Measurements from ENCODE around the gene CCDC183. TPM values are rescaled to one million over a fixed set of nuclear protein-coding genes. Genes with fewer than 3 reads are reported as not detected.
"Not testable (repeated sequence)": the region's sequence is repeated elsewhere in the genome, so short reads cannot be mapped to it uniquely, and the experiment has no call there.

Gene CCDC183
- total RNA-seq, 1 experiment from 2014 or later, result 1.1 TPM

GRCh38 chr9:136786451-136786850, 9.7 kb upstream of the CCDC183 start:
- Histone ChIP-seq H3K4ac (ENCODE audit: low read depth, low read length) (no peak overlapping the region), H3K56ac (ENCODE audit: insufficient read length, low read depth, low read length) (no peak overlapping the region), H3K4me1 (ENCODE audit: insufficient read depth, low read length) (no peaks in the 10 kb centered on the region), H2AK5ac (ENCODE audit: insufficient read length, low read length) (no peak overlapping the region), H2BK120ac (ENCODE audit: low read depth, low read length, poor library complexity, severe bottlenecking) (no peak overlapping the region), H4K91ac (ENCODE audit: insufficient read length, low read depth, low read length) (no peak overlapping the region), H4K5ac (ENCODE audit: insufficient read length, low read depth, low read length) (no peak overlapping the region), H3K4me2 (ENCODE audit: insufficient read depth, insufficient read length, low read length) (no peak overlapping the region), H3K9ac (ENCODE audit: extremely low read depth, insufficient read length, low read length) (no peak overlapping the region), H3T11ph (ENCODE audit: low read length) (no peak overlapping the region), H3K23ac (ENCODE audit: insufficient read length, low read depth, low read length) (no peak overlapping the region), H4K20me1 (ENCODE audit: control insufficient read depth, insufficient read depth, insufficient read length) (no peaks in the 10 kb centered on the region), H3K79me1 (ENCODE audit: insufficient read depth, low read depth, low read length, poor library complexity, severe bottlenecking) (no peaks in the 10 kb centered on the region), H2BK15ac (ENCODE audit: low read depth, low read length) (no peak overlapping the region), H3K18ac (ENCODE audit: insufficient read length, low read depth, low read length) (no peak overlapping the region), H3K27me3 (ENCODE audit: insufficient read depth, low read length) (no peaks in the 10 kb centered on the region), H3K79me2 (ENCODE audit: insufficient read depth, low read length) (no peaks in the 10 kb centered on the region), H2BK20ac (ENCODE audit: low read depth, low read length, poor library complexity, severe bottlenecking) (no peak overlapping the region), H3K14ac (ENCODE audit: insufficient read depth, low read length) (no peak overlapping the region), H2BK12ac (ENCODE audit: insufficient read length, low read depth, low read length) (no peak overlapping the region), H3K9me3 (ENCODE audit: control insufficient read depth, low read depth, low read length) (no peaks in the 10 kb centered on the region), H4K8ac (replicated peaks; ENCODE audit: insufficient read length, low read depth, low read length) (no peak overlapping the region), H2AFZ (ENCODE audit: low read length) (no peak overlapping the region), H2BK5ac (ENCODE audit: insufficient read length, low read length) (no peak overlapping the region), H3K23me2 (ENCODE audit: insufficient read length, low read depth, low read length, poor library complexity, severe bottlenecking) (no peaks in the 10 kb centered on the region), H3K27ac (ENCODE audit: insufficient read length, low read depth, low read length) (no peak overlapping the region)
- no peak for TF ChIP-seq CTCF (conservative IDR thresholded peaks at IDR 0.05)
- Mint-ChIP-seq H3K4me1 (peaks cover 8 to 17% of the 10 kb centered on the region in 2 experiments), H3K27me3 (ENCODE audit: low read depth) (peaks cover 17% of the 10 kb centered on the region), H3K9me3 (no peaks in the 10 kb centered on the region), H3K27ac (no peak overlapping the region), H3K4me3 (no peak overlapping the region), H3K36me3 (ENCODE audit: insufficient read depth in 1 of 3, low read depth in 3 of 3) (no peaks in the 10 kb centered on the region)
- DNase-seq, result no peak
- WGBS (ENCODE audit: extremely low coverage, insufficient read length, low lambda C conversion rate), result no CpG with 5 or more reads among the region's 10 CpGs

GRCh38 chr9:136786983-136787382, 9.2 kb upstream of the CCDC183 start:
- no CpG with 5 or more reads among the region's 4 CpGs for WGBS (ENCODE audit: extremely low coverage, insufficient read length, low lambda C conversion rate)
- H3K27ac ChIP-seq (ENCODE audit: insufficient read length, low read depth, low read length); H3K4me2 ChIP-seq (ENCODE audit: insufficient read depth, insufficient read length, low read length); DNase-seq; H3K18ac ChIP-seq (ENCODE audit: insufficient read length, low read depth, low read length); H2AK5ac ChIP-seq (ENCODE audit: insufficient read length, low read length); H3K23ac ChIP-seq (ENCODE audit: insufficient read length, low read depth, low read length); H3K9me3 ChIP-seq (ENCODE audit: control insufficient read depth, low read depth, low read length); H3K4ac ChIP-seq (ENCODE audit: low read depth, low read length); H4K8ac ChIP-seq (replicated peaks; ENCODE audit: insufficient read length, low read depth, low read length); H3K23me2 ChIP-seq (ENCODE audit: insufficient read length, low read depth, low read length, poor library complexity, severe bottlenecking); H2BK120ac ChIP-seq (ENCODE audit: low read depth, low read length, poor library complexity, severe bottlenecking); H3K79me2 ChIP-seq (ENCODE audit: insufficient read depth, low read length); H4K91ac ChIP-seq (ENCODE audit: insufficient read length, low read depth, low read length); H3K27me3 ChIP-seq (ENCODE audit: insufficient read depth, low read length); H2AFZ ChIP-seq (ENCODE audit: low read length); H3T11ph ChIP-seq (ENCODE audit: low read length); H3K9ac ChIP-seq (ENCODE audit: extremely low read depth, insufficient read length, low read length); H3K56ac ChIP-seq (ENCODE audit: insufficient read length, low read depth, low read length); H4K20me1 ChIP-seq (ENCODE audit: control insufficient read depth, insufficient read depth, insufficient read length); H2BK15ac ChIP-seq (ENCODE audit: low read depth, low read length); H4K5ac ChIP-seq (ENCODE audit: insufficient read length, low read depth, low read length); H2BK20ac ChIP-seq (ENCODE audit: low read depth, low read length, poor library complexity, severe bottlenecking); H3K14ac ChIP-seq (ENCODE audit: insufficient read depth, low read length); H3K4me3 Mint-ChIP-seq; H3K79me1 ChIP-seq (ENCODE audit: insufficient read depth, low read depth, low read length, poor library complexity, severe bottlenecking); H3K36me3 Mint-ChIP-seq (ENCODE audit: insufficient read depth in 1 of 3, low read depth in 3 of 3); H2BK5ac ChIP-seq (ENCODE audit: insufficient read length, low read length); H2BK12ac ChIP-seq (ENCODE audit: insufficient read length, low read depth, low read length); H3K9me3 Mint-ChIP-seq; H3K27ac Mint-ChIP-seq; H3K4me1 ChIP-seq (ENCODE audit: insufficient read depth, low read length): not testable (repeated sequence)
- Mint-ChIP-seq H3K27me3 (ENCODE audit: low read depth) (peaks cover 13% of the 10 kb centered on the region), H3K4me1 (peaks cover 8 to 18% of the 10 kb centered on the region in 2 experiments)
